ENCODE data around the gene NFYA. TPM values are rescaled to one million over a fixed set of nuclear protein-coding genes. Genes with fewer than 3 reads are reported as not detected.

Gene NFYA
- total and polyA plus RNA-seq, 2 donors (not counting 1 experiment from before 2014, with no cell fraction given): 23.3 to 44.3 TPM

DNA sequence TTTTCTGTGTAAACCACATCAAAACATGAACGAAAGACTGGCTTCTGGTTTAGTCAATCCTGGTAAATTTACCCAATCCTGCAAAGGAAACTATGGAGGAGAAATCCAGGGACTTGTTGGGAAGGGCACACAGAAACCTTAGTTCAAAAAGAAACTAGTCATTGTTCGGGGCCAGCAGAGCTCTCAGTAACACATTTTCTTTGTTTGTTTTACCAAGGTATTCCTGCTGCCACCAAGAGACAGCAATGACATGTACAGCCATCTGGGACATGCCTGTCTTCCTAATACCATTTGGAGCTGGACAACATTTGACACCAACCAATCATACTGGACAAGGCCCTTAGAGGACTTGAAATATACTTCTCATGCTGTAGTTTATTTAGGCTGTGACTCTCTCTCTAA is 8.9 kb upstream of the NFYA start:
- intact Hi-C loops (cut with micrococcal nuclease): no loop called here
- ChIA-PET POLR2A (interaction anchor here (1.0 kb wide), 1 partner anchor 15 kb away, joined by 5 read pairs; no protein-coding TSS in a partner anchor), CTCF (interaction anchor here (1.3 kb wide), 1 partner anchor 26 kb away, joined by 3 read pairs; no protein-coding TSS in a partner anchor)

DNA sequence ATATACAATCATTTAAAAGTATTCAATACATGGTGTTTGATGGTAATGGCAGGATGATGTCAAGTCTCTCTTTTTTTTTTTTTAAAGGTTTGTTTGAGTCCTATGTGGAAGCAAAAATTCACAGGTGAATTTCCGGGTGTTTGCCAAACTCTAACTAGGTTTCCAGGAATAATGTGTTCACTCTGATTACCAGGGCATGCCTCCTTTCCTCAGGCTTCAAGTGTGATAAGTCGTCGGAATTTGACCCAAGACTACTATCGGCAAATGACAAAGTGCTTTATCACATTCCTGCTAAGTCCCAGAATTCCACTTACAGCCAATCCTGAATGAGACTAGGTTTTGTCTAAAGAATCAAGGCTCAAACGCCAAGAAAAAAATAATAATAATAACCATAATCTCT is 7.9 kb upstream of the NFYA start:
- intact Hi-C loops (cut with micrococcal nuclease): no loop called here

More for the DNA sequence above, 8.9 kb upstream of the NFYA start:
- no peak overlapping the region for H3K9ac ChIP-seq (ENCODE audit: low read length)
- H4K20me1 ChIP-seq (ENCODE audit: control insufficient read depth, insufficient read depth, low read length, poor library complexity, severe bottlenecking): no peaks in the 10 kb centered on the region
- H3K27me3 ChIP-seq (replicated peaks in 1 of 4; ENCODE audit: control extremely low read depth in 1 of 4, control insufficient read depth in 3 of 4, insufficient read depth in 4 of 4, low read length in 3 of 4): no peaks in the 10 kb centered on the region
- Mint-ChIP-seq H3K27ac (no peak overlapping the region), H3K4me3 (no peak overlapping the region), H3K9me3 (ENCODE audit: insufficient read depth) (no peaks in the 10 kb centered on the region), H3K27me3 (no peaks in the 10 kb centered on the region), H3K4me1 (peaks cover 5% of the 10 kb centered on the region)
- no peak overlapping the region for H2AFZ ChIP-seq (ENCODE audit: insufficient read depth, low read depth, low read length, poor library complexity, severe bottlenecking)
- H3K4me1 ChIP-seq (ENCODE audit: control insufficient read depth in 2 of 2, insufficient read depth in 2 of 2, low read length in 2 of 2): no peaks in the 10 kb centered on the region
- peaks cover 11% of the 10 kb centered on the region for H3K79me2 ChIP-seq (ENCODE audit: control insufficient read depth, insufficient read depth, low read length)
- ATAC-seq (ENCODE audit: low read depth) (no peak), DNase-seq (no peak)
- no peak for TF ChIP-seq EZH2 (IDR thresholded peaks at IDR 0.05; ENCODE audit: borderline replicate concordance, insufficient read depth, low read depth, low read length, poor library complexity, severe bottlenecking)
- no peak for TF ChIP-seq CTCF (IDR thresholded peaks at IDR 0.05)
- no peak overlapping the region for H3K27ac ChIP-seq (ENCODE audit: low read length in 2 of 2)
- no peak overlapping the region for H3K4me3 ChIP-seq (ENCODE audit: control extremely low read depth in 1 of 5, extremely low read depth in 1 of 5, insufficient read depth in 1 of 5, low read depth in 2 of 5, low read length in 4 of 5)
- H3K9me3 ChIP-seq (ENCODE audit: control extremely low read depth in 1 of 3, control insufficient read depth in 2 of 3, insufficient read depth in 1 of 3, low read length in 2 of 3): no peaks in the 10 kb centered on the region
- no peak overlapping the region for H3K4me2 ChIP-seq (replicated peaks; ENCODE audit: low read depth, low read length, poor library complexity, severe bottlenecking)
- peaks cover 12 to 74% of the 10 kb centered on the region in 2 experiments for H3K36me3 ChIP-seq (replicated peaks in 1 of 2; ENCODE audit: control extremely low read depth in 1 of 2, control insufficient read depth in 1 of 2, extremely low read depth in 1 of 2, insufficient read depth in 2 of 2, low read length in 1 of 2)
- 70% methylated on average over 2 of the region's 2 CpGs for WGBS (ENCODE audit: insufficient coverage)

More for the DNA sequence above, 7.9 kb upstream of the NFYA start:
- Mint-ChIP-seq H3K4me3 (no peak overlapping the region), H3K4me1 (peaks cover 7% of the 10 kb centered on the region), H3K9me3 (ENCODE audit: insufficient read depth) (no peaks in the 10 kb centered on the region), H3K27ac (no peak overlapping the region), H3K27me3 (no peaks in the 10 kb centered on the region)
- DNase-seq (no peak), ATAC-seq (ENCODE audit: low read depth) (no peak)
- Histone ChIP-seq H3K36me3 (replicated peaks in 1 of 2; ENCODE audit: control extremely low read depth in 1 of 2, control insufficient read depth in 1 of 2, extremely low read depth in 1 of 2, insufficient read depth in 2 of 2, low read length in 1 of 2) (peaks cover 12 to 84% of the 10 kb centered on the region in 2 experiments), H3K9me3 (ENCODE audit: control extremely low read depth in 1 of 3, control insufficient read depth in 2 of 3, insufficient read depth in 1 of 3, low read length in 2 of 3) (no peaks in the 10 kb centered on the region), H3K4me2 (replicated peaks; ENCODE audit: low read depth, low read length, poor library complexity, severe bottlenecking) (no peak overlapping the region), H3K79me2 (ENCODE audit: control insufficient read depth, insufficient read depth, low read length) (peaks cover 11% of the 10 kb centered on the region), H3K27ac (ENCODE audit: low read length in 2 of 2) (no peak overlapping the region), H3K27me3 (replicated peaks in 1 of 4; ENCODE audit: control extremely low read depth in 1 of 4, control insufficient read depth in 3 of 4, insufficient read depth in 4 of 4, low read length in 3 of 4) (no peaks in the 10 kb centered on the region), H3K4me3 (ENCODE audit: control extremely low read depth in 1 of 5, extremely low read depth in 1 of 5, insufficient read depth in 1 of 5, low read depth in 2 of 5, low read length in 4 of 5) (no peak overlapping the region), H3K9ac (ENCODE audit: low read length) (no peak overlapping the region), H3K4me1 (ENCODE audit: control insufficient read depth in 2 of 2, insufficient read depth in 2 of 2, low read length in 2 of 2) (no peaks in the 10 kb centered on the region), H2AFZ (ENCODE audit: insufficient read depth, low read depth, low read length, poor library complexity, severe bottlenecking) (no peak overlapping the region), H4K20me1 (ENCODE audit: control insufficient read depth, insufficient read depth, low read length, poor library complexity, severe bottlenecking) (no peaks in the 10 kb centered on the region)
- 97% methylated on average over 3 of the region's 5 CpGs for WGBS (ENCODE audit: insufficient coverage)
- ChIA-PET POLR2A (no interaction called here), CTCF (no interaction called here)
- TF ChIP-seq EZH2 (IDR thresholded peaks at IDR 0.05; ENCODE audit: borderline replicate concordance, insufficient read depth, low read depth, low read length, poor library complexity, severe bottlenecking) (no peak), CTCF (IDR thresholded peaks at IDR 0.05) (no peak)
